Epithelial cell of umbilical artery (primary cell): ENCODE results near the gene ANKRD29. TPM values are rescaled to one million over a fixed set of nuclear protein-coding genes. Genes with fewer than 3 reads are reported as not detected.

ENCODE experiments used
- total RNA-seq: library from RNA; depleted of rRNA; stranded (reverse); fragments of >200 nt; gene quantifications from 2 replicates; pipeline ENCODE4 v1.2.3, GENCODE V29; 2014

ANKRD29 gene
- total RNA-seq: 0.65 TPM in 1 of 2 replicates, not detected in the other

GRCh38 chr18:23662309-23663263 lies at the start of gene ANKRD29:
Gene ANKRD29, minus strand, starts transcription at chr18:23662911. Its CDS starts 181 bp downstream, at chr18:23662730.

GRCh38 chr18:23689031-23689615 lies 26.4 kb upstream of the ANKRD29 start, which contains the start of gene LAMA3:
Gene LAMA3, plus strand, starts transcription at chr18:23689453. Its CDS starts 231 bp downstream, at chr18:23689684.

GRCh38 chr18:23586249-23587196 lies 76.2 kb downstream of the ANKRD29 start, which contains the start of gene NPC1:
Gene NPC1, minus strand, starts transcription at chr18:23586506. Its CDS starts 163 bp downstream, at chr18:23586343.

Other genes starting within 250 kb of the ANKRD29 start
- 54.6 and 59.9 TPM in 2 replicates for gene RIOK3, start 209.6 kb downstream of the ANKRD29 start, total RNA-seq
- gene RMC1, start 159.4 kb downstream of the ANKRD29 start, total RNA-seq: 23.7 and 29.6 TPM in 2 replicates
- 25.0 and 41.5 TPM in 2 replicates for gene NPC1, start 76.4 kb downstream of the ANKRD29 start, total RNA-seq
- gene LAMA3, start 26.5 kb upstream of the ANKRD29 start, total RNA-seq: 1.9 and 3.3 TPM in 2 replicates